Stimulated activated CD4-positive, alpha-beta T cell treated with anti-CD3 and anti-CD28 coated beads, TNF-alpha, amount 100 ng/mL, for 1 hour (primary cell): Measurements from ENCODE around the gene PRKAG2.
"Not testable (repeated sequence)": the region's sequence is repeated elsewhere in the genome, so short reads cannot be mapped to it uniquely, and the experiment has no call there.

ENCODE experiments used
- DNase-seq, 3 donors: peaks; one replicate each; pipeline ENCODE4 v3.0.0-alpha.2; 2020; ENCODE audit warnings: low read depth in 3 of 3, low spot score in 1 of 3

The PRKAG2 gene

GRCh38 chr7:151876899-151877777, at the start of gene PRKAG2:
PRKAG2 (minus strand) TSS chr7:151877115; CDS start chr7:151876620, 495 bp downstream.
- DNase-seq, result peak in 2 of 3 donors; percentile 49 to 65

GRCh38 chr7:151926336-151926712, 49.4 kb upstream of the PRKAG2 start:
- no peak for DNase-seq

- no peak for DNase-seq
Observed at GRCh38 chr7:151925446-151926335, 48.8 kb upstream of the PRKAG2 start.

- DNase-seq, result no peak
Observed at GRCh38 chr7:151924508-151924907, 47.6 kb upstream of the PRKAG2 start.

GRCh38 chr7:151924001-151924400, 47.1 kb upstream of the PRKAG2 start:
- DNase-seq, result no peak

GRCh38 chr7:151923097-151923876, 46.4 kb upstream of the PRKAG2 start:
- DNase-seq, result no peak

GRCh38 chr7:151921451-151921850, 44.5 kb upstream of the PRKAG2 start:
- no peak for DNase-seq

GRCh38 chr7:151920488-151920887, 43.6 kb upstream of the PRKAG2 start:
- no peak for DNase-seq

GRCh38 chr7:151919595-151919994, 42.7 kb upstream of the PRKAG2 start:
- DNase-seq, result no peak

GRCh38 chr7:151918510-151918843, 41.6 kb upstream of the PRKAG2 start:
- DNase-seq, result no peak

- no peak for DNase-seq
Observed at GRCh38 chr7:151917791-151918509, 41.0 kb upstream of the PRKAG2 start.

- DNase-seq, result no peak
Observed at GRCh38 chr7:151914051-151914450, 37.1 kb upstream of the PRKAG2 start.

- not testable (repeated sequence) for DNase-seq
Observed at GRCh38 chr7:151910655-151911054, 33.7 kb upstream of the PRKAG2 start.

GRCh38 chr7:151907115-151907514, 30.2 kb upstream of the PRKAG2 start:
- DNase-seq, result not testable (repeated sequence)

GRCh38 chr7:151905766-151906165, 28.9 kb upstream of the PRKAG2 start:
- no peak for DNase-seq

- no peak for DNase-seq
Observed at GRCh38 chr7:151905353-151905752, 28.4 kb upstream of the PRKAG2 start.

GRCh38 chr7:151904270-151904669, 27.4 kb upstream of the PRKAG2 start:
- DNase-seq, result no peak

- DNase-seq, result no peak
Observed at GRCh38 chr7:151903249-151904032, 26.5 kb upstream of the PRKAG2 start.

GRCh38 chr7:151902311-151902710, 25.4 kb upstream of the PRKAG2 start:
- DNase-seq, result no peak

GRCh38 chr7:151901828-151902227, 24.9 kb upstream of the PRKAG2 start:
- no peak for DNase-seq
